RWPE1 (cell line): ENCODE data around the gene FBH1.
"Not testable (repeated sequence)": the region's sequence is repeated elsewhere in the genome, so short reads cannot be mapped to it uniquely, and the experiment has no call there.

ENCODE experiments used
- CTCF ChIA-PET: fragments of 350-600 bp; sonication (Branson Sonifier 250); formaldehyde crosslinking; extraction: SDS; loops from one replicate; lab custom pipeline; 2021; lab: Yijun Ruan, JAX
- POLR2A ChIA-PET: fragments of 400-600 bp; formaldehyde crosslinking; extraction: SDS; loops from one replicate; lab custom pipeline; 2020; ENCODE audit warnings: antibody characterized with exemption; ENCODE audit not compliant: low non-redundant PET; lab: Yijun Ruan, JAX
- DNase-seq: peaks from one replicate; pipeline ENCODE4 v3.0.0; 2012; ENCODE audit warnings: low spot score
- H3K27ac ChIP-seq: fragments of 450-650 bp; 2 replicates; pipeline ENCODE4 v1.5.1; 2017
- TF ChIP-seq, protein P1 (sequence below): fragments of 450-650 bp; conservative IDR thresholded peaks from 2 replicates; pipeline ENCODE4 v1.5.1; 2017; ENCODE audit warnings: low read depth, mild to moderate bottlenecking

The FBH1 gene

GRCh38 chr10:5944389-5945189, 54.5 kb downstream of the FBH1 start:
- TF ChIP-seq, protein P1, sequence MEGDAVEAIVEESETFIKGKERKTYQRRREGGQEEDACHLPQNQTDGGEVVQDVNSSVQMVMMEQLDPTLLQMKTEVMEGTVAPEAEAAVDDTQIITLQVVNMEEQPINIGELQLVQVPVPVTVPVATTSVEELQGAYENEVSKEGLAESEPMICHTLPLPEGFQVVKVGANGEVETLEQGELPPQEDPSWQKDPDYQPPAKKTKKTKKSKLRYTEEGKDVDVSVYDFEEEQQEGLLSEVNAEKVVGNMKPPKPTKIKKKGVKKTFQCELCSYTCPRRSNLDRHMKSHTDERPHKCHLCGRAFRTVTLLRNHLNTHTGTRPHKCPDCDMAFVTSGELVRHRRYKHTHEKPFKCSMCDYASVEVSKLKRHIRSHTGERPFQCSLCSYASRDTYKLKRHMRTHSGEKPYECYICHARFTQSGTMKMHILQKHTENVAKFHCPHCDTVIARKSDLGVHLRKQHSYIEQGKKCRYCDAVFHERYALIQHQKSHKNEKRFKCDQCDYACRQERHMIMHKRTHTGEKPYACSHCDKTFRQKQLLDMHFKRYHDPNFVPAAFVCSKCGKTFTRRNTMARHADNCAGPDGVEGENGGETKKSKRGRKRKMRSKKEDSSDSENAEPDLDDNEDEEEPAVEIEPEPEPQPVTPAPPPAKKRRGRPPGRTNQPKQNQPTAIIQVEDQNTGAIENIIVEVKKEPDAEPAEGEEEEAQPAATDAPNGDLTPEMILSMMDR = no peak
- CTCF ChIA-PET = interaction anchor here (0.6 to 0.9 kb wide), 2 partner anchors 9 to 70 kb away, joined by 3 to 5 read pairs; no protein-coding TSS in a partner anchor
- peak overlapping the region; percentile 97 for H3K27ac ChIP-seq
- DNase-seq = peak; percentile 90
- POLR2A ChIA-PET = no interaction called here

- H3K27ac ChIP-seq = peak overlapping the region; percentile 97
- TF ChIP-seq, protein P1 = no peak
- no peak for DNase-seq
- POLR2A ChIA-PET = no interaction called here
- CTCF ChIA-PET = no interaction called here
Observed at GRCh38 chr10:5945190-5945509, 55.1 kb downstream of the FBH1 start.

- ChIA-PET CTCF (no interaction called here), POLR2A (no interaction called here)
- peak; percentile 77 for DNase-seq
- TF ChIP-seq, protein P1 = no peak
- H3K27ac ChIP-seq = peak overlapping the region; percentile 97
Observed at GRCh38 chr10:5945561-5946418, 55.7 kb downstream of the FBH1 start.

- CTCF ChIA-PET, POLR2A ChIA-PET, DNase-seq: not testable (repeated sequence)
- H3K27ac ChIP-seq = peak overlapping the region; percentile 97
Observed at GRCh38 chr10:5946419-5946775, 56.4 kb downstream of the FBH1 start.

GRCh38 chr10:5946786-5947185, 56.7 kb downstream of the FBH1 start:
- peak overlapping the region; percentile 97 for H3K27ac ChIP-seq
- TF ChIP-seq, protein P1 = no peak
- ChIA-PET POLR2A (no interaction called here), CTCF (no interaction called here)
- no peak for DNase-seq

- ChIA-PET POLR2A (no interaction called here), CTCF (interaction anchor here (0.6 to 0.8 kb wide), 2 partner anchors 104 to 1184 kb away, joined by 4 to 5 read pairs; no protein-coding TSS in a partner anchor)
- TF ChIP-seq, protein P1 = no peak
- H3K27ac ChIP-seq = peak overlapping the region; percentile 97
- no peak for DNase-seq
Observed at GRCh38 chr10:5947471-5948207, 57.6 kb downstream of the FBH1 start.
